ENCODE measurements around the gene DCC. TPM values are rescaled to one million over a fixed set of nuclear protein-coding genes. Genes with fewer than 3 reads are reported as not detected.

DCC gene
- total RNA-seq, 1 donor from 2014 or later = not detected

DNA sequence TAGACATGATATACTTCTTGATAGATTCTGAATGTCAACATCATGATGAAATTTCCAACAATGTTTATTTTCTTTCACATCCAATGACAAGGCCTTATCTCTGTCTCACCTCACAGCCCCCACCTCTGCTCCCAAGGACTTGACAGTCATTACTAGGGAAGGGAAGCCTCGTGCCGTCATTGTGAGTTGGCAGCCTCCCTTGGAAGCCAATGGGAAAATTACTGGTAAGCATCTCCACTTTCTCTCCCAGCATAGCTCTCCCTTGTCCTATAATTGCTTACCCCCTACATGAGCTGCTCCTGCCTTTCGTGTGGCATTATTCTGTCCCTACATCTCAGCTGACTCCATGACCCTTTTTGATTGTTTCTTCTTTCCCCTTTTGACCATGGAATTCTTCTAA lies 1062.7 kb downstream of the DCC start:
- no peak overlapping the region for H3K4me3 Mint-ChIP-seq (ENCODE audit: unreplicated experiment)
- H3K4me1 Mint-ChIP-seq (ENCODE audit: low read depth) = no peaks in the 10 kb centered on the region
- H3K9me3 Mint-ChIP-seq (ENCODE audit: low read depth) = no peaks in the 10 kb centered on the region
- peaks cover 1% of the 10 kb centered on the region for H3K27me3 Mint-ChIP-seq (ENCODE audit: low read depth)
- no peaks in the 10 kb centered on the region for H3K36me3 Mint-ChIP-seq (ENCODE audit: low read depth)
- no peak overlapping the region for H3K27ac Mint-ChIP-seq (ENCODE audit: unreplicated experiment)
- no peak for TF ChIP-seq CTCF (IDR thresholded peaks at IDR 0.05)
- no peak for DNase-seq (ENCODE audit: low spot score)

DNA sequence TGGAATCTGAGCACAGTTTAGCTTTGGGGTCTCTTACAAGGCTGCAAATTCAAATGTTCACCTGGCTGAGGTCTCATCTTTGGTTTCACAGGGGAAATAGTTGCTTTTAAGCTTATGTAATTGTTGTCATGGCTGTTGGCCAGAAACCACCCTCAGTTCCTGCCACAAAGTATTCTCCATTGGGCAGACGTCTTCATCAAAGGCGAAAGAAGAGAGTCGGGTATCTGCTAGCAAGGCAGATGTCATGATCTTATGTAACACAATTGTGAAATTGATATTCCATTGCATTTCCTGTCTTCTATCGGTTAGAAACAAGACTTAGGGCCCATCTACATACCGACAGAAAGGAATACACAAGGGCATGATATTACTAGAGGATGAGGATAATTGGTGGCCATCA lies 1068.3 kb downstream of the DCC start:
- Mint-ChIP-seq H3K27ac (ENCODE audit: unreplicated experiment) (no peak overlapping the region), H3K9me3 (ENCODE audit: low read depth) (no peaks in the 10 kb centered on the region), H3K4me1 (ENCODE audit: low read depth) (no peaks in the 10 kb centered on the region), H3K4me3 (ENCODE audit: unreplicated experiment) (no peak overlapping the region), H3K27me3 (ENCODE audit: low read depth) (peaks cover 1% of the 10 kb centered on the region), H3K36me3 (ENCODE audit: low read depth) (no peaks in the 10 kb centered on the region)
- no peak for DNase-seq (ENCODE audit: low spot score)
- TF ChIP-seq CTCF (IDR thresholded peaks at IDR 0.05) = no peak

DNA sequence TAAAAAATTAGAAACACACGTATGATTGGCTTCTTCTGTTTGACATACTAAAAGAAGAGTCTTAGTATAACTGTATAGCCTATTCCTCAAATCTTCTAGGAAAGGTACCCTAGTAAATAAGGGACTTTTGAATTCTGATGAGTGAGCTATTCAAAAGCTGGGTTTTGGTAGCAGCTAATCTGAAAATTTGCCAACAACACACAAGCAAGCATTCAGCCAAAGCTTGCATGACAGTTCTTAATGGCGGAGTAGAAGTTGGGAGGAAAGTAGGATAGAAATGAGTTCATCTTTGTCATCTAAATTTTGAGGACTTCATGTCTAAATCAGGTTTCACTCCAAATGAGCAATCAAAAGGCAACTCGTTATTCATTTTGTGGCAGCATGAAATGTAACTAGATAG lies 1071.5 kb downstream of the DCC start:
- H3K4me3 Mint-ChIP-seq (ENCODE audit: unreplicated experiment) = no peak overlapping the region
- H3K27me3 Mint-ChIP-seq (ENCODE audit: low read depth) = peaks cover 2% of the 10 kb centered on the region
- no peaks in the 10 kb centered on the region for H3K9me3 Mint-ChIP-seq (ENCODE audit: low read depth)
- no peak for DNase-seq (ENCODE audit: low spot score)
- H3K4me1 Mint-ChIP-seq (ENCODE audit: low read depth) = no peaks in the 10 kb centered on the region
- no peak for TF ChIP-seq CTCF (IDR thresholded peaks at IDR 0.05)
- no peaks in the 10 kb centered on the region for H3K36me3 Mint-ChIP-seq (ENCODE audit: low read depth)
- H3K27ac Mint-ChIP-seq (ENCODE audit: unreplicated experiment) = no peak overlapping the region

DNA sequence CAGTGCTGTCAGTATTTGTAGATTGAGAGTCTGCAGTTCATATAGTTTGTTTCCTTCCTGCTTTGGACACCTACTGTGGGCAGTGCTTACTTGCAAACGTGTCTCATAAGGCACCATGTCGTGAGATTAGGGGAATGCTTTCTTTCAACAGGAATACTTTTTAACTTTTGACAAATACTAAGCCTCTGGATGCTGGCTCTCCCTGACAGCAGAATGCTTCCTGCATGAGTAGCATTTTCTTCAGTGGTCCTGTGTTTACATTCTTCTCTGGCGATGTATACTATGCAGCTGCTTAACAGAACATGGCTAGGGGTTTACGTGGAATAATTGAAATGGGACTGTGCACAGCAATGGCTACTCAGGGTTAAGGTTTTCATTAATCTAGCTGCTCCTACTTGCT lies 1077.0 kb downstream of the DCC start:
- Mint-ChIP-seq H3K27ac (ENCODE audit: unreplicated experiment) (no peak overlapping the region), H3K36me3 (ENCODE audit: low read depth) (no peaks in the 10 kb centered on the region), H3K4me3 (ENCODE audit: unreplicated experiment) (no peak overlapping the region), H3K4me1 (ENCODE audit: low read depth) (no peaks in the 10 kb centered on the region), H3K27me3 (ENCODE audit: low read depth) (peaks cover 2% of the 10 kb centered on the region), H3K9me3 (ENCODE audit: low read depth) (no peaks in the 10 kb centered on the region)
- TF ChIP-seq CTCF (IDR thresholded peaks at IDR 0.05) = no peak
- no peak for DNase-seq (ENCODE audit: low spot score)

GRCh38 chr18:53421869-53422268 lies 1081.9 kb downstream of the DCC start:
- no peaks in the 10 kb centered on the region for H3K9me3 Mint-ChIP-seq (ENCODE audit: low read depth)
- no peak for TF ChIP-seq CTCF (IDR thresholded peaks at IDR 0.05)
- no peak overlapping the region for H3K27ac Mint-ChIP-seq (ENCODE audit: unreplicated experiment)
- no peak overlapping the region for H3K4me3 Mint-ChIP-seq (ENCODE audit: unreplicated experiment)
- no peak for DNase-seq (ENCODE audit: low spot score)
- H3K27me3 Mint-ChIP-seq (ENCODE audit: low read depth) = no peaks in the 10 kb centered on the region
- H3K36me3 Mint-ChIP-seq (ENCODE audit: low read depth) = no peaks in the 10 kb centered on the region
- no peaks in the 10 kb centered on the region for H3K4me1 Mint-ChIP-seq (ENCODE audit: low read depth)

All from chondrocyte (in vitro differentiated cells).